Esophagus muscularis mucosa (tissue), 4 donors: ENCODE results near the gene TGFBR3. TPM values are rescaled to one million over a fixed set of nuclear protein-coding genes. Genes with fewer than 3 reads are reported as not detected.

Experiments
- DNase-seq: peaks from one replicate; pipeline ENCODE4 v3.0.0-alpha.2; 2017; ENCODE audit errors: extremely low spot score
- H3K27ac ChIP-seq, 4 donors: fragments of 200-600 bp; sonication (generic); replicated peaks in 1 of 4; 1 replicate in 3 of 4; 2 replicates in 1 of 4; pipeline ENCODE4 v1.5.1; 2016 to 2019; ENCODE audit warnings: mild to moderate bottlenecking in 1 of 4
- H3K27me3 ChIP-seq, 4 donors: fragments of 200-600 bp; sonication (generic); one replicate each; pipeline versions ENCODE4 v1.5.1 to v1.6.0; 2016 to 2019
- H3K36me3 ChIP-seq, 4 donors: fragments of 200-600 bp; sonication (generic); one replicate each; pipeline ENCODE4 v1.5.1; 2016 to 2019
- H3K4me1 ChIP-seq, 4 donors: fragments of 200-600 bp; sonication (generic); one replicate each; pipeline ENCODE4 v1.5.1; 2016 to 2019
- H3K4me3 ChIP-seq, 4 donors: fragments of 200-600 bp; sonication (generic); 1 replicate in 2 of 4; 2 replicates in 2 of 4; pipeline ENCODE4 v1.5.1; 2016 to 2019; ENCODE audit warnings: mild to moderate bottlenecking in 4 of 4, moderate library complexity in 1 of 4
- H3K9me3 ChIP-seq, 4 donors: fragments of 200-600 bp; sonication (generic); 1 replicate in 3 of 4; 2 replicates in 1 of 4; pipeline ENCODE4 v1.5.1; 2016 to 2019
- EP300 ChIP-seq: sonication (generic); formaldehyde crosslinking; IDR thresholded peaks from one replicate; pipeline ENCODE4 v1.6.1; 2017; ENCODE audit warnings: antibody characterized with exemption
- POLR2A ChIP-seq: fragments of 450-650 bp; IDR thresholded peaks from one replicate; pipeline ENCODE4 v1.6.1; 2017; ENCODE audit warnings: antibody characterized with exemption, moderate library complexity, mild to moderate bottlenecking, low read depth
- POLR2AphosphoS5 ChIP-seq, 2 donors: sonication (generic); formaldehyde crosslinking; IDR thresholded peaks; one replicate each; pipeline ENCODE4 v1.6.1; 2017; ENCODE audit warnings: antibody characterized with exemption in 2 of 2
- WGBS: methylation state at CpG from one replicate; pipeline ENCODE4 v1.1.5; 2018; 5-methylcytosine and 5-hydroxymethylcytosine counted together
- intact Hi-C: fragments of 100-400 bp; cut with DNase I; formaldehyde crosslinking; loops from one replicate; pipeline ENCODE4 v1.15.1; 2023
- total RNA-seq, 4 donors: library from RNA; depleted of rRNA; stranded (reverse); fragments of >200 nt; gene quantifications; one replicate each; pipeline versions ENCODE4 v1.1.0 to v1.2.1, GENCODE V29; 2016
- TF ChIP-seq, protein P1 (sequence below), 3 experiments: fragments of 200-600 bp in 2 of 3; fragments of 450-650 bp in 1 of 3; sonication (generic) in 2 of 3; IDR thresholded peaks; one replicate each; pipeline ENCODE4 v1.5.1; 2017 to 2019; ENCODE audit warnings: antibody characterized with exemption in 3 of 3, mild to moderate bottlenecking in 2 of 3, moderate library complexity in 1 of 3

TGFBR3 gene
- total RNA-seq, 4 donors from 2014 or later: 176 to 262 (median 188) TPM

DNA sequence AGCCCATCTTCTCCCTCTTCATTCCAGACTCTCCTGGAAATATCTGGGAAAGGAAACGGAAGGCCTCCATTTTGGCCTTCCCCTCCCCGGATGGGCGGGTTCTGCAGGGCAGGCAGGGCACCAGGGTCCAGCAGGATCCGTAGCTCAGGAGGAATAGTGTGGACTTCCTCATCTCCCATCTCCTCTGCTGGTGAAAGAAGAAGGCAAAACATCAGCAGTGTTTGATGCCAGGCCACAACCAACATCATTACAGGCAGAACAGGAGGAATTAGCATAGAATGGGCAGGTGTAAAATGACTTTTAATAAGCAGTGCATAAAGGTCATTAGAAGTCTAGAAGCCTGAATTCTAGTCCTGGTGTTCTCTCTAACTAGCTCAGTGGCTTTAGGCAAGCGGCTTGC is 165.9 kb downstream of the TGFBR3 start:
- TF ChIP-seq POLR2A: no peak
- TF ChIP-seq EP300: no peak
- TF ChIP-seq POLR2AphosphoS5 (IDR thresholded peaks at IDR 0.05): no peak
- TF ChIP-seq, protein P1, sequence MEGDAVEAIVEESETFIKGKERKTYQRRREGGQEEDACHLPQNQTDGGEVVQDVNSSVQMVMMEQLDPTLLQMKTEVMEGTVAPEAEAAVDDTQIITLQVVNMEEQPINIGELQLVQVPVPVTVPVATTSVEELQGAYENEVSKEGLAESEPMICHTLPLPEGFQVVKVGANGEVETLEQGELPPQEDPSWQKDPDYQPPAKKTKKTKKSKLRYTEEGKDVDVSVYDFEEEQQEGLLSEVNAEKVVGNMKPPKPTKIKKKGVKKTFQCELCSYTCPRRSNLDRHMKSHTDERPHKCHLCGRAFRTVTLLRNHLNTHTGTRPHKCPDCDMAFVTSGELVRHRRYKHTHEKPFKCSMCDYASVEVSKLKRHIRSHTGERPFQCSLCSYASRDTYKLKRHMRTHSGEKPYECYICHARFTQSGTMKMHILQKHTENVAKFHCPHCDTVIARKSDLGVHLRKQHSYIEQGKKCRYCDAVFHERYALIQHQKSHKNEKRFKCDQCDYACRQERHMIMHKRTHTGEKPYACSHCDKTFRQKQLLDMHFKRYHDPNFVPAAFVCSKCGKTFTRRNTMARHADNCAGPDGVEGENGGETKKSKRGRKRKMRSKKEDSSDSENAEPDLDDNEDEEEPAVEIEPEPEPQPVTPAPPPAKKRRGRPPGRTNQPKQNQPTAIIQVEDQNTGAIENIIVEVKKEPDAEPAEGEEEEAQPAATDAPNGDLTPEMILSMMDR (IDR thresholded peaks at IDR 0.05): no peak
- no peak for DNase-seq
- 70% methylated on average over 5 of the region's 5 CpGs for WGBS
- intact Hi-C loops: no loop called here
- H3K9me3 ChIP-seq: no peaks in the 10 kb centered on the region
- peaks cover 43 to 70% (median 45%) of the 10 kb centered on the region in 4 donors for H3K36me3 ChIP-seq
- peak overlapping the region; percentile 11 to 51 (median 35) for H3K27ac ChIP-seq
- H3K4me1 ChIP-seq: peaks cover 12 to 35% (median 24%) of the 10 kb centered on the region in 4 donors
- no peaks in the 10 kb centered on the region for H3K27me3 ChIP-seq
- H3K4me3 ChIP-seq: no peak overlapping the region

- intact Hi-C loops: no loop called here
- Histone ChIP-seq H3K27ac (peak overlapping the region in 2 of 4 donors; percentile 24 to 46), H3K4me3 (no peak overlapping the region), H3K4me1 (peaks cover 4 to 35% (median 22%) of the 10 kb centered on the region in 4 donors), H3K27me3 (no peaks in the 10 kb centered on the region), H3K36me3 (peaks cover 43 to 78% (median 47%) of the 10 kb centered on the region in 4 donors), H3K9me3 (no peaks in the 10 kb centered on the region)
- TF ChIP-seq, protein P1 (IDR thresholded peaks at IDR 0.05): no peak
- no peak for TF ChIP-seq POLR2A
- TF ChIP-seq EP300: no peak
- no peak for TF ChIP-seq POLR2AphosphoS5 (IDR thresholded peaks at IDR 0.05)
- 88% methylated on average over 5 of the region's 5 CpGs for WGBS
- DNase-seq: no peak
Measured at GRCh38 chr1:91718877-91719276, 167.1 kb downstream of the TGFBR3 start.

GRCh38 chr1:91718368-91718767 is 167.6 kb downstream of the TGFBR3 start:
- Histone ChIP-seq H3K4me3 (no peak overlapping the region), H3K9me3 (no peaks in the 10 kb centered on the region), H3K27me3 (no peaks in the 10 kb centered on the region), H3K4me1 (peaks cover 9 to 35% (median 22%) of the 10 kb centered on the region in 4 donors), H3K36me3 (peaks cover 43 to 78% (median 47%) of the 10 kb centered on the region in 4 donors), H3K27ac (peak overlapping the region in 2 of 4 donors; percentile 46 to 50)
- TF ChIP-seq EP300 (no peak), POLR2AphosphoS5 (IDR thresholded peaks at IDR 0.05) (no peak), POLR2A (no peak)
- TF ChIP-seq, protein P1 (IDR thresholded peaks at IDR 0.05): no peak
- WGBS: 92% methylated on average over 2 of the region's 2 CpGs
- intact Hi-C loops: no loop called here
- DNase-seq: no peak

DNA sequence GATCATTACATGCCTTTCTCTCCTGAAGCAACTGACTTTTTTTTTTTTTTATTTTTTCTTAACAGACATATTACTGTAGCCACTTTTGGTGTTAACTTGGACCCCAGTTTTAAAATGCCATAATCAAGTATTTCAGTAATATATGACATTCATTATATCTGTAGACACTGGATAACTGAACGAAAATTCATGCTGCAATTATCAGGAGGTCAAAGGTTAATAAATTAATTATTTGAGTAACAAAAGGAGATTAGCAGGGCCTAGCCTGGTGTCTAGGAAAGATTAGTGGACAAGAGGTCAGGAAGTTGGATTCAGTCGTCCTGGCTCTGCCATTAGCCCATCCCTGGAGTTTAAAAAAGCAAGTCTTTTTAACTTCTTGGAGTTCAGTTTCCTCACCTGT is 168.1 kb downstream of the TGFBR3 start:
- no peak for DNase-seq
- Histone ChIP-seq H3K4me1 (peaks cover 14 to 40% (median 27%) of the 10 kb centered on the region in 4 donors), H3K36me3 (peaks cover 43 to 78% (median 47%) of the 10 kb centered on the region in 4 donors), H3K9me3 (no peaks in the 10 kb centered on the region), H3K27ac (peak overlapping the region in 2 of 4 donors; percentile 46 to 50), H3K4me3 (no peak overlapping the region), H3K27me3 (no peaks in the 10 kb centered on the region)
- TF ChIP-seq, protein P1 (IDR thresholded peaks at IDR 0.05): no peak
- TF ChIP-seq POLR2AphosphoS5 (IDR thresholded peaks at IDR 0.05): no peak
- no peak for TF ChIP-seq POLR2A
- no peak for TF ChIP-seq EP300
- intact Hi-C loops: no loop called here
- WGBS: 79% methylated on average over 2 of the region's 2 CpGs

DNA sequence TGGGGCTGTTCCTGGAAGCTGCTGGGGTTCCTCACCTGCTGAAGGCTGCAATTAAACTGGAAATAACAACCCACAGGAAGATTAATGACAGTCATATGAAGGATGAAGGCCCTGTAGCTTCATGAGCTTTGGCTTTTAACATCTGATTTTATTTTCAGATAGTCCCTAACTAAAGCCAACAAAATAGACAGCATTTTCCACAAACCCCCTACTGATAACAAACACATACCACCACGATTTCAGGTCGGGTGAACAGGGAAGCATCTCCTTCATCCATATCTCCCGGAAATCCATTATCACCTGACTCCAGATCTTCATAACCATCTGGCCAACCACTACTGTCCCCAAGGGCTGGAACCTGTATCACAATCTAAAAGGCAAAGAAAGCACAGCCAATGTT is 169.6 kb downstream of the TGFBR3 start:
- H3K27ac ChIP-seq: peak overlapping the region; percentile 42 to 82 (median 65)
- peaks cover 44 to 80% (median 46%) of the 10 kb centered on the region in 4 donors for H3K36me3 ChIP-seq
- H3K27me3 ChIP-seq: no peaks in the 10 kb centered on the region
- intact Hi-C loops: no loop called here
- peaks cover 23 to 50% (median 40%) of the 10 kb centered on the region in 4 donors for H3K4me1 ChIP-seq
- no peak overlapping the region for H3K4me3 ChIP-seq
- no peaks in the 10 kb centered on the region for H3K9me3 ChIP-seq
- WGBS: 71% methylated on average over 3 of the region's 3 CpGs
- no peak for TF ChIP-seq EP300
- TF ChIP-seq POLR2AphosphoS5 (IDR thresholded peaks at IDR 0.05): no peak
- TF ChIP-seq, protein P1 (IDR thresholded peaks at IDR 0.05): no peak
- no peak for TF ChIP-seq POLR2A
- no peak for DNase-seq
